Duodenal mucosa (tissue), 2 donors: Measurements from ENCODE around the gene STK33.

ENCODE experiments used
- H3K27ac ChIP-seq: one replicate; pipeline ENCODE4 v1.7.0; 2013; ENCODE audit warnings: low read depth, low read length
- H3K27me3 ChIP-seq, 2 donors: one replicate each; pipeline ENCODE4 v1.7.0; 2013; ENCODE audit warnings: low read length in 2 of 2, control low read depth in 1 of 2; ENCODE audit not compliant: insufficient read depth in 2 of 2, control insufficient read depth in 1 of 2
- H3K36me3 ChIP-seq, 2 donors: one replicate each; pipeline ENCODE4 v1.7.0; 2013; ENCODE audit warnings: low read length in 2 of 2, control low read depth in 1 of 2; ENCODE audit not compliant: insufficient read depth in 2 of 2, control insufficient read depth in 1 of 2
- H3K4me1 ChIP-seq, 2 donors: one replicate each; pipeline ENCODE4 v1.7.0; 2013; ENCODE audit warnings: low read length in 2 of 2, control low read depth in 1 of 2; ENCODE audit not compliant: insufficient read depth in 2 of 2, control insufficient read depth in 1 of 2
- H3K4me3 ChIP-seq, 2 donors: one replicate each; pipeline ENCODE4 v1.7.0; 2013; ENCODE audit warnings: low read length in 2 of 2, low read depth in 1 of 2
- H3K9ac ChIP-seq, 2 donors: one replicate each; pipeline ENCODE4 v1.7.0; 2013; ENCODE audit warnings: low read length in 2 of 2, low read depth in 1 of 2
- H3K9me3 ChIP-seq, 2 donors: one replicate each; pipeline ENCODE4 v1.7.0; 2013; ENCODE audit warnings: low read length in 2 of 2, control low read depth in 1 of 2; ENCODE audit not compliant: control insufficient read depth in 1 of 2

The STK33 gene

GRCh38 chr11:8382436-8383053, 211.5 kb downstream of the STK33 start:
- H3K27ac ChIP-seq, result no peak overlapping the region

GRCh38 chr11:8381871-8382396, 212.1 kb downstream of the STK33 start:
- H3K9me3 ChIP-seq, result no peaks in the 10 kb centered on the region
- no peak overlapping the region for H3K4me3 ChIP-seq
- no peaks in the 10 kb centered on the region for H3K4me1 ChIP-seq
- no peaks in the 10 kb centered on the region for H3K27me3 ChIP-seq
- no peak overlapping the region for H3K9ac ChIP-seq
- H3K27ac ChIP-seq, result no peak overlapping the region
- H3K36me3 ChIP-seq, result no peaks in the 10 kb centered on the region

More at GRCh38 chr11:8382436-8383053, 211.5 kb downstream of the STK33 start:
- Histone ChIP-seq H3K9ac (no peak overlapping the region), H3K4me1 (no peaks in the 10 kb centered on the region), H3K36me3 (no peaks in the 10 kb centered on the region), H3K27me3 (no peaks in the 10 kb centered on the region), H3K4me3 (no peak overlapping the region), H3K9me3 (no peaks in the 10 kb centered on the region)

GRCh38 chr11:8381343-8381742, 212.7 kb downstream of the STK33 start:
- Histone ChIP-seq H3K27me3 (no peaks in the 10 kb centered on the region), H3K9me3 (no peaks in the 10 kb centered on the region), H3K27ac (no peak overlapping the region), H3K9ac (no peak overlapping the region), H3K36me3 (no peaks in the 10 kb centered on the region), H3K4me3 (no peak overlapping the region), H3K4me1 (no peaks in the 10 kb centered on the region)

- no peak overlapping the region for H3K9ac ChIP-seq
- H3K9me3 ChIP-seq, result no peaks in the 10 kb centered on the region
- no peaks in the 10 kb centered on the region for H3K36me3 ChIP-seq
- no peaks in the 10 kb centered on the region for H3K4me1 ChIP-seq
- no peaks in the 10 kb centered on the region for H3K27me3 ChIP-seq
- H3K27ac ChIP-seq, result no peak overlapping the region
- no peak overlapping the region for H3K4me3 ChIP-seq
These were observed 218.1 kb downstream of the STK33 start for GRCh38 chr11:8375932-8376331.

GRCh38 chr11:8375460-8375859, 218.6 kb downstream of the STK33 start:
- Histone ChIP-seq H3K9me3 (no peaks in the 10 kb centered on the region), H3K9ac (no peak overlapping the region), H3K4me3 (no peak overlapping the region), H3K27me3 (no peaks in the 10 kb centered on the region), H3K27ac (no peak overlapping the region), H3K4me1 (no peaks in the 10 kb centered on the region), H3K36me3 (no peaks in the 10 kb centered on the region)

- H3K9ac ChIP-seq, result no peak overlapping the region
- H3K36me3 ChIP-seq, result no peaks in the 10 kb centered on the region
- H3K27me3 ChIP-seq, result no peaks in the 10 kb centered on the region
- H3K4me3 ChIP-seq, result no peak overlapping the region
- H3K4me1 ChIP-seq, result no peaks in the 10 kb centered on the region
- H3K27ac ChIP-seq, result no peak overlapping the region
- no peaks in the 10 kb centered on the region for H3K9me3 ChIP-seq
These were observed 219.3 kb downstream of the STK33 start for GRCh38 chr11:8374716-8375115.

- Histone ChIP-seq H3K4me3 (no peak overlapping the region), H3K27ac (no peak overlapping the region), H3K9me3 (no peaks in the 10 kb centered on the region), H3K4me1 (no peaks in the 10 kb centered on the region), H3K36me3 (no peaks in the 10 kb centered on the region), H3K9ac (no peak overlapping the region), H3K27me3 (no peaks in the 10 kb centered on the region)
These were observed 220.3 kb downstream of the STK33 start for GRCh38 chr11:8373519-8374432.

- H3K4me1 ChIP-seq, result no peaks in the 10 kb centered on the region
- no peak overlapping the region for H3K27ac ChIP-seq
- H3K9me3 ChIP-seq, result no peaks in the 10 kb centered on the region
- no peak overlapping the region for H3K9ac ChIP-seq
- no peaks in the 10 kb centered on the region for H3K27me3 ChIP-seq
- no peaks in the 10 kb centered on the region for H3K36me3 ChIP-seq
- H3K4me3 ChIP-seq, result no peak overlapping the region
These were observed 221.2 kb downstream of the STK33 start for GRCh38 chr11:8372641-8373381.

GRCh38 chr11:8371516-8371884, 222.5 kb downstream of the STK33 start:
- H3K36me3 ChIP-seq, result no peaks in the 10 kb centered on the region
- no peaks in the 10 kb centered on the region for H3K9me3 ChIP-seq
- H3K9ac ChIP-seq, result no peak overlapping the region
- H3K27me3 ChIP-seq, result no peaks in the 10 kb centered on the region
- no peak overlapping the region for H3K27ac ChIP-seq
- H3K4me3 ChIP-seq, result no peak overlapping the region
- no peaks in the 10 kb centered on the region for H3K4me1 ChIP-seq
